GM12878 (cell line): ENCODE measurements around the gene B9D1. TPM values are rescaled to one million over a fixed set of nuclear protein-coding genes. Genes with fewer than 3 reads are reported as not detected.

ENCODE experiments used
- BHLHE40 ChIP-seq, 2 experiments: fragments of 450-650 bp in 1 of 2; IDR thresholded peaks; 2 replicates each; pipeline ENCODE4 v1.6.1; 2011 to 2017; ENCODE audit warnings: low read depth in 2 of 2, borderline replicate concordance in 1 of 2, improper control_type of control experiment in 1 of 2, low read length in 1 of 2, mild to moderate bottlenecking in 1 of 2
- CEBPB ChIP-seq, 2 experiments: fragments of 150-350 bp in 1 of 2; IDR thresholded peaks; 2 replicates each; pipeline ENCODE4 v1.6.1; 2012 to 2014; ENCODE audit warnings: low read depth in 2 of 2, low read length in 2 of 2, borderline replicate concordance in 1 of 2, inconsistent platforms in 1 of 2
- CTCF ChIP-seq, 3 experiments: IDR thresholded peaks in 2 of 3; conservative IDR thresholded peaks in 1 of 3; 2 replicates each; pipeline ENCODE4 v1.5.1; 2011; ENCODE audit warnings: low read depth in 3 of 3, low read length in 3 of 3, mild to moderate bottlenecking in 3 of 3, control low read depth in 2 of 3, moderate library complexity in 2 of 3, inconsistent platforms in 1 of 3, mixed read lengths in 1 of 3; ENCODE audit not compliant: control insufficient read depth in 2 of 3, insufficient read depth in 1 of 3; ENCODE audit errors: extremely low read depth in 1 of 3
- ELK1 ChIP-seq: IDR thresholded peaks from 2 replicates; pipeline ENCODE4 v1.6.1; 2012; ENCODE audit warnings: low read depth, low read length, improper control_type of control experiment
- EZH2 ChIP-seq: IDR thresholded peaks from 2 replicates; pipeline ENCODE4 v1.6.1; 2012; ENCODE audit warnings: low read depth, mild to moderate bottlenecking, control low read depth, inconsistent platforms, low read length, borderline replicate concordance; ENCODE audit not compliant: control insufficient read depth
- JUND ChIP-seq: IDR thresholded peaks from 2 replicates; pipeline ENCODE4 v1.6.1; 2012; ENCODE audit warnings: low read depth, mild to moderate bottlenecking, low read length, improper control_type of control experiment, moderate library complexity
- NFYB ChIP-seq: IDR thresholded peaks from 2 replicates; pipeline ENCODE4 v1.6.1; 2011; ENCODE audit warnings: low read depth, mild to moderate bottlenecking, low read length, improper control_type of control experiment, moderate library complexity; ENCODE audit not compliant: insufficient read depth
- POLR2AphosphoS2 ChIP-seq: IDR thresholded peaks from 2 replicates; pipeline ENCODE4 v1.6.1; 2011; ENCODE audit warnings: low read depth, mild to moderate bottlenecking, low read length, improper control_type of control experiment, moderate library complexity
- REST ChIP-seq: IDR thresholded peaks from 2 replicates; pipeline ENCODE4 v1.6.1; 2012; ENCODE audit warnings: mild to moderate bottlenecking, low read depth, low read length
- RFX5 ChIP-seq: IDR thresholded peaks from 2 replicates; pipeline ENCODE4 v1.6.1; 2011; ENCODE audit warnings: low read depth, low read length, improper control_type of control experiment
- RUNX3 ChIP-seq: IDR thresholded peaks from 2 replicates; pipeline ENCODE4 v1.6.1; 2012; ENCODE audit warnings: low read length, inconsistent platforms
- TCF7 ChIP-seq: IDR thresholded peaks from 2 replicates; pipeline ENCODE4 v1.6.1; 2014; ENCODE audit warnings: antibody characterized with exemption, borderline replicate concordance
- ZNF24 ChIP-seq: fragments of 450-650 bp; IDR thresholded peaks from 2 replicates; pipeline ENCODE4 v1.6.1; 2017; ENCODE audit warnings: antibody characterized with exemption, mild to moderate bottlenecking
- ZNF687 ChIP-seq: fragments of 450-650 bp; IDR thresholded peaks from 2 replicates; pipeline ENCODE4 v1.6.1; 2017; ENCODE audit warnings: mild to moderate bottlenecking, moderate library complexity
- ZZZ3 ChIP-seq: IDR thresholded peaks from 2 replicates; pipeline ENCODE4 v1.6.1; 2011; ENCODE audit warnings: low read depth; ENCODE audit not compliant: control insufficient read depth, insufficient read length
- polyA plus RNA-seq, 11 experiments: library from polyadenylated mRNA; depleted of rRNA in 4 of 11; unstranded in 6 of 11; stranded (reverse) in 5 of 11; fragments of >200 nt; fragmentation: Nextera tagmentation in 4 of 11; fragmentation: Illumina TruSeq in 1 of 11; extraction: Ambion mirVana in 4 of 11; extraction: Trizol in 1 of 11; gene quantifications; 1 replicate in 1 of 11; 2 replicates in 10 of 11; pipeline versions ENCODE4 v1.2.1 to v1.2.3, GENCODE V29; 2011 to 2016; ENCODE audit warnings: inconsistent platforms in 2 of 11, missing spikeins in 2 of 11, low read depth in 1 of 11
- total RNA-seq, 4 experiments: library from RNA; depleted of rRNA in 3 of 4; stranded (reverse); fragments of >200 nt in 3 of 4; fragmentation: Illumina TruSeq in 1 of 4; extraction: Trizol in 1 of 4; gene quantifications; 2 replicates each; pipeline versions ENCODE4 v1.2.1 to v1.2.3, GENCODE V29; 2013 to 2021

Gene B9D1
- total and polyA plus RNA-seq, 10 of the 15 experiments (the other 5 are each of a cell fraction or from before 2014, with no cell fraction given), result 5.9 to 18.3 (median 9.8) TPM

- TF ChIP-seq ZNF687 (no peak), RUNX3 (peak; percentile 88), POLR2AphosphoS2 (peak; percentile 75), ZNF24 (no peak), REST (peak; percentile 88), JUND (no peak), NFYB (peak; percentile 86), ELK1 (peak; percentile 89), TCF7 (no peak), RFX5 (peak; percentile 58), ZZZ3 (no peak), CEBPB (IDR thresholded peaks at IDR 0.05; ENCODE audit: borderline replicate concordance in 1 of 2, low read depth in 2 of 2, low read length in 2 of 2) (no peak), CTCF (IDR thresholded peaks at IDR 0.05 in 2 of 3, conservative IDR thresholded peaks at IDR 0.05 in 1 of 3; ENCODE audit: control insufficient read depth in 2 of 3, extremely low read depth in 1 of 3, insufficient read depth in 1 of 3, low read depth in 3 of 3, low read length in 3 of 3) (no peak), BHLHE40 (IDR thresholded peaks at IDR 0.05; ENCODE audit: borderline replicate concordance in 1 of 2, low read depth in 2 of 2, low read length in 1 of 2) (peak; percentile 91 to 98), EZH2 (no peak)
Observed at GRCh38 chr17:19377602-19378415, 15.3 kb upstream of the B9D1 start (continued).
